ENCODE data around the gene DLL1.

- TF ChIP-seq, protein P1, sequence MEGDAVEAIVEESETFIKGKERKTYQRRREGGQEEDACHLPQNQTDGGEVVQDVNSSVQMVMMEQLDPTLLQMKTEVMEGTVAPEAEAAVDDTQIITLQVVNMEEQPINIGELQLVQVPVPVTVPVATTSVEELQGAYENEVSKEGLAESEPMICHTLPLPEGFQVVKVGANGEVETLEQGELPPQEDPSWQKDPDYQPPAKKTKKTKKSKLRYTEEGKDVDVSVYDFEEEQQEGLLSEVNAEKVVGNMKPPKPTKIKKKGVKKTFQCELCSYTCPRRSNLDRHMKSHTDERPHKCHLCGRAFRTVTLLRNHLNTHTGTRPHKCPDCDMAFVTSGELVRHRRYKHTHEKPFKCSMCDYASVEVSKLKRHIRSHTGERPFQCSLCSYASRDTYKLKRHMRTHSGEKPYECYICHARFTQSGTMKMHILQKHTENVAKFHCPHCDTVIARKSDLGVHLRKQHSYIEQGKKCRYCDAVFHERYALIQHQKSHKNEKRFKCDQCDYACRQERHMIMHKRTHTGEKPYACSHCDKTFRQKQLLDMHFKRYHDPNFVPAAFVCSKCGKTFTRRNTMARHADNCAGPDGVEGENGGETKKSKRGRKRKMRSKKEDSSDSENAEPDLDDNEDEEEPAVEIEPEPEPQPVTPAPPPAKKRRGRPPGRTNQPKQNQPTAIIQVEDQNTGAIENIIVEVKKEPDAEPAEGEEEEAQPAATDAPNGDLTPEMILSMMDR (IDR thresholded peaks at IDR 0.05) = no peak
- no peak for TF ChIP-seq POLR2A (IDR thresholded peaks at IDR 0.05)
Measured at GRCh38 chr6:170259278-170259677, 31.6 kb downstream of the DLL1 start.
